ENCODE measurements around the gene RPN2. TPM values are rescaled to one million over a fixed set of nuclear protein-coding genes. Genes with fewer than 3 reads are reported as not detected.

RPN2 gene
- total RNA-seq, 4 donors from 2014 or later, result 95.2 to 116 (median 109) TPM

DNA sequence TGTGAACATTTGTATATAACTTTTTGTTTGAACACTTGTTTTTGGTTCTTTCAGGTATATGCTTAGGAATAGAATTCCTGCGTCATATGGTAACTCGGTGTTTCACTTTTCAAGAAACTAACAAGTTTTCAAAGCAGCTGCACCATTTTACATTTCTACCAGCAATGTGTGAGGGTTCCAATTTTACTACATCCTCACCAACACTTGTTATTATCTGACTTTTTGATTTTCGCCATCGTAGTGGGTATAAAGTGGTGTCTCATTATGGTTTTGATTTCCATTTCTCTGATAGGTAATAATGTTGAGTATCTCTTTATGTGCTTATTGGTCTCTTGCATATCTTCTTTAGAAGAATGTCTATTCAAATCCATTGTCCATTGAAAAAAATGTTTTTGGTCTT lies 39.8 kb downstream of the RPN2 start:
- peaks cover 0 to 61% (median 0%) of the 10 kb centered on the region in 3 donors for H3K36me3 ChIP-seq

DNA sequence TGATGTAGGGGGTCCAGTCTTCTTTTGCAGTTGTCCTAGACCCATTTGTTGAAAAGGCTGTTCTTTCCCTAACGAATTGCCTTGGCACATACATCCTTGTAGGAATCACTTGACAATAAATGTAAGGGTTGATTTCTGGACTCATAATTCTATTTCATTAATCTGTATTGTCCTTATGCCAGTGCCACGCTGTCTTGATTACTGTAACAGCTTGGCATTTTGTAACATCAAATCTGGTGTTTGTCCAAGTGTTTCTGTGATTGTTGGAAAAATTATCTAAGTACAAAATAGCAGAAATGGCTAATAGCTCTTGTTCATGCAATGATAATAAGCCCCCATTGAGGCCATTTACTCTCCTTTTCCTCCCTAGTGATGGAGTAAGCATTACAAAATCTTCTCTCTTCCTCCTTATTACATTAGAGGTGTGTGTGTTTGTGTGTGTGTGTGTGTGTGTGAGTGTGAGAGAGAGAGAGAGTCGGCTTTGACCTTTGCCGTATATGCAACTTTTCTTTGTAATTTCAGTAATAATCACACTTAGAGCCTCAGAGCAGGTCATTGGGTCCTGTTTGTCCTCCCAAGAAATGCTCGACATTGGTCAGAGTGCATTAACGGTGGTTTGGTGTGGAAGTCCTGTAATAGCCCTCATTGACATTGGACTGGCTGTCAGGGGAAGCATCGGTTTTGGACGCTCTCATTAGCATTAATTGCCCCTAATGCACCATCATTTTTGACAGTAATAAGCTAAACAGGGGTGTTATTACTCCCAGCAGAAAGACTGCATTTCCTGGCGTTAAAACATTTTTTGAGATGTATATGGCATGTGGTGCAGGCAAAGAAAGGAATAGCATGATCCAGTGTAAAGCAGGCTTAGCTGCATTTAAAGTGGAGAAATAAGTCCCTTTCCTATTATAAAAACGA lies 40.9 kb downstream of the RPN2 start:
- DNase-seq, result no peak
- H3K36me3 ChIP-seq, result peaks cover 0 to 66% (median 0%) of the 10 kb centered on the region in 3 donors
- peaks cover 0 to 20% (median 0%) of the 10 kb centered on the region in 4 donors for H3K4me1 ChIP-seq
- H3K4me3 ChIP-seq, result no peak overlapping the region
- H3K27ac ChIP-seq, result peak overlapping the region in 1 of 4 donors; percentile 24
- no peaks in the 10 kb centered on the region for H3K9me3 ChIP-seq
- no peaks in the 10 kb centered on the region for H3K27me3 ChIP-seq
- TF ChIP-seq, protein P1, sequence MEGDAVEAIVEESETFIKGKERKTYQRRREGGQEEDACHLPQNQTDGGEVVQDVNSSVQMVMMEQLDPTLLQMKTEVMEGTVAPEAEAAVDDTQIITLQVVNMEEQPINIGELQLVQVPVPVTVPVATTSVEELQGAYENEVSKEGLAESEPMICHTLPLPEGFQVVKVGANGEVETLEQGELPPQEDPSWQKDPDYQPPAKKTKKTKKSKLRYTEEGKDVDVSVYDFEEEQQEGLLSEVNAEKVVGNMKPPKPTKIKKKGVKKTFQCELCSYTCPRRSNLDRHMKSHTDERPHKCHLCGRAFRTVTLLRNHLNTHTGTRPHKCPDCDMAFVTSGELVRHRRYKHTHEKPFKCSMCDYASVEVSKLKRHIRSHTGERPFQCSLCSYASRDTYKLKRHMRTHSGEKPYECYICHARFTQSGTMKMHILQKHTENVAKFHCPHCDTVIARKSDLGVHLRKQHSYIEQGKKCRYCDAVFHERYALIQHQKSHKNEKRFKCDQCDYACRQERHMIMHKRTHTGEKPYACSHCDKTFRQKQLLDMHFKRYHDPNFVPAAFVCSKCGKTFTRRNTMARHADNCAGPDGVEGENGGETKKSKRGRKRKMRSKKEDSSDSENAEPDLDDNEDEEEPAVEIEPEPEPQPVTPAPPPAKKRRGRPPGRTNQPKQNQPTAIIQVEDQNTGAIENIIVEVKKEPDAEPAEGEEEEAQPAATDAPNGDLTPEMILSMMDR (IDR thresholded peaks at IDR 0.05), result no peak
- TF ChIP-seq POLR2A (IDR thresholded peaks at IDR 0.05), result no peak

More for the DNA sequence above, 39.8 kb downstream of the RPN2 start:
- Histone ChIP-seq H3K27ac (no peak overlapping the region), H3K27me3 (no peaks in the 10 kb centered on the region), H3K9me3 (no peaks in the 10 kb centered on the region), H3K4me3 (no peak overlapping the region), H3K4me1 (peaks cover 0 to 20% (median 0%) of the 10 kb centered on the region in 4 donors)
- DNase-seq, result no peak
- TF ChIP-seq, protein P1 (IDR thresholded peaks at IDR 0.05), result no peak
- no peak for TF ChIP-seq POLR2A (IDR thresholded peaks at IDR 0.05)

DNA sequence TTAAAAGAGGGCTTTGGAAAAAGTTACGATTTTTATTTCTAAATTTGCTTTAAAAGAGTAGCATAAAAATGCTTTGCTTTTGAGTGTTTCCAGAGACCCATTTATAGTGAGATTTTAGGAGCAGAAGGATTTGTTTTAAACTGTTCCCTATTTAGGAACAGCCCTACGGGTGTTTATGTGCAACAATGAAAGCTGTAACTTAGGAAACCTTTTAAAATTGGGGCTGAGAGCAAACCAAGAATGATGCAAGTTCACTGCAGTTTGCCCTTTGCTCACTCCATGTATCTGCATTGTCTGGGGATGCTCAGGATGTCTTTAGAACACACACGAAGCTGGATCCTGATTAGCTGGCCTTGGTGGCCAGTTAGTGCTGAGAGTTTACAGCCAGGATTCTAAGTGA lies 41.6 kb downstream of the RPN2 start:
- H3K36me3 ChIP-seq, result peaks cover 0 to 67% (median 0%) of the 10 kb centered on the region in 3 donors
- H3K9me3 ChIP-seq, result no peaks in the 10 kb centered on the region
- TF ChIP-seq POLR2A (IDR thresholded peaks at IDR 0.05), result no peak
- TF ChIP-seq, protein P1 (IDR thresholded peaks at IDR 0.05), result no peak
- DNase-seq, result peak in 1 of 3 donors; percentile 23
- H3K27ac ChIP-seq, result peak overlapping the region in 1 of 4 donors; percentile 24
- H3K4me1 ChIP-seq, result peaks cover 0 to 20% (median 0%) of the 10 kb centered on the region in 4 donors
- no peaks in the 10 kb centered on the region for H3K27me3 ChIP-seq
- no peak overlapping the region for H3K4me3 ChIP-seq

DNA sequence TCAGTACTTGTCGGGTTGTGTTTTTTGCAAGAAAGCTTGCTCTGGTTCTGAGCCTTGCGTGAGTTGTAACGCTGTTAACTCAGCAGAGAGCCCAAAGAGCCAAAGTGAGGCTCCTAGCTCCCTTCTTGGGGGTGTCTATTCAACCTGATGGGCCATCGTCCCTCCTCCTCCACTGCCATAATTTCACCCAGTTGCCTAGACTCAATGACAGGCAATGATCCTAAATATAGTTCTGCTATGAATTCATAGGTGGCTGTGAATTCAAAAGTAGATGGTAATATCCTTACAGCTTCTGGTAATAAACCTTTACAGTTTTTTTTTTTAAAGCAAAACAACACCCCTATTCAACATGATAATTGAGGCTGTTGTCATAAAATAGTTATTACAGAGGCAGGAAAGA lies 43.0 kb downstream of the RPN2 start:
- Histone ChIP-seq H3K9me3 (no peaks in the 10 kb centered on the region), H3K36me3 (peaks cover 0 to 67% (median 0%) of the 10 kb centered on the region in 3 donors), H3K27ac (no peak overlapping the region), H3K27me3 (no peaks in the 10 kb centered on the region), H3K4me1 (peaks cover 0 to 20% (median 0%) of the 10 kb centered on the region in 4 donors), H3K4me3 (no peak overlapping the region)
- no peak for TF ChIP-seq POLR2A (IDR thresholded peaks at IDR 0.05)
- TF ChIP-seq, protein P1 (IDR thresholded peaks at IDR 0.05), result no peak
- no peak for DNase-seq

DNA sequence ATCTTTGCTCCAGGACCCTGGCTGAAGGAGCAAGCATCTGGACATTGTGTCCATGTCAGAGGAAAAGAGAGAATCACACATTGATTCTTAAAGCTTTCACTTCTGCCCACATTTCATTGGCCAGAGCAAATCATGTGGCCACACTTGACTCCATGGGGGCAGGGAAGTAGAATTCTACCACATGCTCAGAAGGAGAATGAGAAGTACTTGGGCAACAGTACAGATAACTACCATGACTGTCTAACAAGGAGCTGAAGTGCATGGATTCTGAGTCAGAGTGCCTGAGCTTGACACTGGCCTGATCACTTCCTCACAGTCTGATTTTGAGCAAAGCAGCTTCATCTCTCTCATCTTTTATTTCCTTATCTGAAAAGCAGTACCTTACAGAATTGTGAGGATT lies 43.9 kb downstream of the RPN2 start:
- TF ChIP-seq, protein P1 (IDR thresholded peaks at IDR 0.05), result no peak
- TF ChIP-seq POLR2A (IDR thresholded peaks at IDR 0.05), result no peak
- H3K4me3 ChIP-seq, result no peak overlapping the region
- H3K9me3 ChIP-seq, result no peaks in the 10 kb centered on the region
- no peak overlapping the region for H3K27ac ChIP-seq
- H3K27me3 ChIP-seq, result no peaks in the 10 kb centered on the region
- peaks cover 0 to 23% (median 0%) of the 10 kb centered on the region in 4 donors for H3K4me1 ChIP-seq
- DNase-seq, result no peak
- H3K36me3 ChIP-seq, result peaks cover 0 to 67% (median 0%) of the 10 kb centered on the region in 3 donors

All from Peyer's patch (tissue), 4 donors.